Measurements from ENCODE around the gene PRKCD. TPM values are rescaled to one million over a fixed set of nuclear protein-coding genes. Genes with fewer than 3 reads are reported as not detected.
A peak's percentile ranks its signal among the peaks of the same experiment; 100 is the strongest.

PRKCD gene
- total RNA-seq, 1 experiment from 2014 or later: 30.9 TPM

- ChIA-PET CTCF (no interaction called here), POLR2A (no interaction called here)
- no TSS peak for BruUV-seq (replicated peaks)
- peaks cover 5% of the 10 kb centered on the region for H3K36me3 ChIP-seq (ENCODE audit: control insufficient read depth, insufficient read depth, low read length)
- H3K27me3 ChIP-seq (replicated peaks; ENCODE audit: control insufficient read depth, insufficient read depth, low read length): no peaks in the 10 kb centered on the region
- intact Hi-C loops (cut with micrococcal nuclease; ENCODE audit: unreplicated experiment): no loop called here
- no peak overlapping the region for H3K4me3 Mint-ChIP-seq (ENCODE audit: unreplicated experiment)
- H3K27me3 Mint-ChIP-seq (ENCODE audit: insufficient read depth, unreplicated experiment): no peaks in the 10 kb centered on the region
- peaks cover 90% of the 10 kb centered on the region for H3K36me3 Mint-ChIP-seq (ENCODE audit: insufficient read depth, unreplicated experiment)
- DNase-seq: no peak
- H3K4me3 ChIP-seq (ENCODE audit: low read depth, low read length): no peak overlapping the region
- no peaks in the 10 kb centered on the region for H3K9me3 Mint-ChIP-seq (ENCODE audit: unreplicated experiment)
- H3K4me1 Mint-ChIP-seq (ENCODE audit: low read depth, unreplicated experiment): peaks cover 12% of the 10 kb centered on the region
- peak overlapping the region; percentile 53 for H3K27ac Mint-ChIP-seq (ENCODE audit: unreplicated experiment)
- H3K9me3 ChIP-seq: no peaks in the 10 kb centered on the region
- H3K4me1 ChIP-seq: peaks cover 18% of the 10 kb centered on the region
- TF ChIP-seq CTCF (IDR thresholded peaks at IDR 0.05; ENCODE audit: insufficient read depth in 1 of 2, low read depth in 1 of 2, low read length in 1 of 2, severe bottlenecking in 1 of 2, unreplicated experiment in 1 of 2): no peak
Observed at GRCh38 chr3:53235545-53235944, 74.5 kb downstream of the PRKCD start.

GRCh38 chr3:53236112-53236841 lies 75.3 kb downstream of the PRKCD start:
- no peak overlapping the region for H3K27ac Mint-ChIP-seq (ENCODE audit: unreplicated experiment)
- CTCF ChIA-PET: no interaction called here
- peaks cover 12% of the 10 kb centered on the region for H3K4me1 Mint-ChIP-seq (ENCODE audit: low read depth, unreplicated experiment)
- Histone ChIP-seq H3K9me3 (no peaks in the 10 kb centered on the region), H3K36me3 (ENCODE audit: control insufficient read depth, insufficient read depth, low read length) (peaks cover 5% of the 10 kb centered on the region), H3K4me3 (ENCODE audit: low read depth, low read length) (no peak overlapping the region), H3K27me3 (replicated peaks; ENCODE audit: control insufficient read depth, insufficient read depth, low read length) (no peaks in the 10 kb centered on the region), H3K4me1 (peaks cover 18% of the 10 kb centered on the region)
- intact Hi-C loops (cut with micrococcal nuclease; ENCODE audit: unreplicated experiment): no loop called here
- H3K36me3 Mint-ChIP-seq (ENCODE audit: insufficient read depth, unreplicated experiment): peaks cover 87% of the 10 kb centered on the region
- H3K9me3 Mint-ChIP-seq (ENCODE audit: unreplicated experiment): no peaks in the 10 kb centered on the region
- no peak for TF ChIP-seq CTCF (IDR thresholded peaks at IDR 0.05; ENCODE audit: insufficient read depth in 1 of 2, low read depth in 1 of 2, low read length in 1 of 2, severe bottlenecking in 1 of 2, unreplicated experiment in 1 of 2)
- H3K4me3 Mint-ChIP-seq (ENCODE audit: unreplicated experiment): no peak overlapping the region
- POLR2A ChIA-PET: no interaction called here
- BruUV-seq (replicated peaks): no TSS peak
- DNase-seq: no peak
- no peaks in the 10 kb centered on the region for H3K27me3 Mint-ChIP-seq (ENCODE audit: insufficient read depth, unreplicated experiment)

- POLR2A ChIA-PET: no interaction called here
- Mint-ChIP-seq H3K9me3 (ENCODE audit: unreplicated experiment) (no peaks in the 10 kb centered on the region), H3K27ac (ENCODE audit: unreplicated experiment) (peak overlapping the region; percentile 53), H3K4me1 (ENCODE audit: low read depth, unreplicated experiment) (peaks cover 12% of the 10 kb centered on the region), H3K27me3 (ENCODE audit: insufficient read depth, unreplicated experiment) (no peaks in the 10 kb centered on the region), H3K36me3 (ENCODE audit: insufficient read depth, unreplicated experiment) (peaks cover 79% of the 10 kb centered on the region), H3K4me3 (ENCODE audit: unreplicated experiment) (no peak overlapping the region)
- no peaks in the 10 kb centered on the region for H3K9me3 ChIP-seq
- intact Hi-C loops (cut with micrococcal nuclease; ENCODE audit: unreplicated experiment): no loop called here
- H3K27me3 ChIP-seq (replicated peaks; ENCODE audit: control insufficient read depth, insufficient read depth, low read length): no peaks in the 10 kb centered on the region
- TF ChIP-seq CTCF (IDR thresholded peaks at IDR 0.05; ENCODE audit: insufficient read depth in 1 of 2, low read depth in 1 of 2, low read length in 1 of 2, severe bottlenecking in 1 of 2, unreplicated experiment in 1 of 2): no peak
- peak in 1 of 2 experiments; percentile 57 for DNase-seq
- no peak overlapping the region for H3K4me3 ChIP-seq (ENCODE audit: low read depth, low read length)
- H3K4me1 ChIP-seq: peaks cover 18% of the 10 kb centered on the region
- BruUV-seq (replicated peaks): no TSS peak
- peaks cover 5% of the 10 kb centered on the region for H3K36me3 ChIP-seq (ENCODE audit: control insufficient read depth, insufficient read depth, low read length)
- CTCF ChIA-PET: no interaction called here
Observed at GRCh38 chr3:53238051-53238850, 77.2 kb downstream of the PRKCD start.

Data from Caco-2 (cell line).